ENCODE results near the gene MEGF10.
"Not testable (repeated sequence)": the region's sequence is repeated elsewhere in the genome, so short reads cannot be mapped to it uniquely, and the experiment has no call there.

GRCh38 chr5:127268342-127268741 is 22.3 kb upstream of the MEGF10 start:
- not testable (repeated sequence) for TF ChIP-seq CTCF, POLR2AphosphoS5, POLR2A (IDR thresholded peaks at IDR 0.05)

Data from gastroesophageal sphincter (tissue), 3 donors.